HG03460 (cell line): Measurements from ENCODE around the gene PAPPA2.
"Not testable (repeated sequence)": the region's sequence is repeated elsewhere in the genome, so short reads cannot be mapped to it uniquely, and the experiment has no call there.

ENCODE experiments used
- ATAC-seq: cut with Tn5 transposase; IDR thresholded peaks from one replicate; pipeline ENCODE4 v1.9.1; 2021; ENCODE audit not compliant: unreplicated experiment

Gene PAPPA2

GRCh38 chr1:176752505-176752904 lies 289.5 kb downstream of the PAPPA2 start:
- no peak for ATAC-seq

GRCh38 chr1:176754676-176755075 lies 291.7 kb downstream of the PAPPA2 start:
- no peak for ATAC-seq

GRCh38 chr1:176756817-176757216 lies 293.8 kb downstream of the PAPPA2 start:
- ATAC-seq, result not testable (repeated sequence)

- ATAC-seq, result no peak
These were observed 302.6 kb downstream of the PAPPA2 start for GRCh38 chr1:176765608-176766007.

- no peak for ATAC-seq
These were observed 303.8 kb downstream of the PAPPA2 start for GRCh38 chr1:176766779-176767178.

- no peak for ATAC-seq
These were observed 304.8 kb downstream of the PAPPA2 start for GRCh38 chr1:176767714-176768136.

GRCh38 chr1:176768532-176768931 lies 305.6 kb downstream of the PAPPA2 start:
- ATAC-seq, result no peak

- no peak for ATAC-seq
These were observed 307.1 kb downstream of the PAPPA2 start for GRCh38 chr1:176770066-176770465.

- no peak for ATAC-seq
These were observed 310.1 kb downstream of the PAPPA2 start for GRCh38 chr1:176773038-176773437.

GRCh38 chr1:176774224-176774623 lies 311.2 kb downstream of the PAPPA2 start:
- no peak for ATAC-seq

GRCh38 chr1:176775378-176775777 lies 312.4 kb downstream of the PAPPA2 start:
- ATAC-seq, result no peak

- ATAC-seq, result no peak
These were observed 313.0 kb downstream of the PAPPA2 start for GRCh38 chr1:176775996-176776395.

GRCh38 chr1:176778056-176778455 lies 315.1 kb downstream of the PAPPA2 start:
- ATAC-seq, result no peak

GRCh38 chr1:176779992-176780328 lies 317.0 kb downstream of the PAPPA2 start:
- no peak for ATAC-seq

- ATAC-seq, result no peak
These were observed 320.3 kb downstream of the PAPPA2 start for GRCh38 chr1:176783309-176783708.

- ATAC-seq, result no peak
These were observed 322.1 kb downstream of the PAPPA2 start for GRCh38 chr1:176785056-176785455.

- ATAC-seq, result peak; percentile 18
These were observed 322.8 kb downstream of the PAPPA2 start for GRCh38 chr1:176785791-176786190.

- peak; percentile 53 for ATAC-seq
These were observed 323.3 kb downstream of the PAPPA2 start for GRCh38 chr1:176786274-176786673.

GRCh38 chr1:176789571-176790090 lies 326.7 kb downstream of the PAPPA2 start:
- no peak for ATAC-seq

GRCh38 chr1:176790786-176791185 lies 327.8 kb downstream of the PAPPA2 start:
- ATAC-seq, result no peak

GRCh38 chr1:176791906-176792305 lies 328.9 kb downstream of the PAPPA2 start:
- ATAC-seq, result no peak

- ATAC-seq, result no peak
These were observed 332.0 kb downstream of the PAPPA2 start for GRCh38 chr1:176794897-176795508.

GRCh38 chr1:176795929-176796328 lies 333.0 kb downstream of the PAPPA2 start:
- ATAC-seq, result no peak
